IPS-18a (cell line): ENCODE measurements around the gene CSDE1.
"Not testable (repeated sequence)": the region's sequence is repeated elsewhere in the genome, so short reads cannot be mapped to it uniquely, and the experiment has no call there.

Source experiments
- H3K27ac ChIP-seq: one replicate; pipeline ENCODE4 v1.5.1; 2013; ENCODE audit warnings: low read length
- H3K27me3 ChIP-seq: one replicate; pipeline ENCODE4 v1.6.1; 2013; ENCODE audit warnings: mild to moderate bottlenecking, low read length; ENCODE audit not compliant: control insufficient read depth, insufficient read depth
- H3K36me3 ChIP-seq: one replicate; pipeline ENCODE4 v1.6.1; 2013; ENCODE audit warnings: low read depth, low read length; ENCODE audit not compliant: control insufficient read depth
- H3K4me1 ChIP-seq: one replicate; pipeline ENCODE4 v1.6.1; 2013; ENCODE audit warnings: low read depth, low read length; ENCODE audit not compliant: control insufficient read depth
- H3K4me3 ChIP-seq: one replicate; pipeline ENCODE4 v1.5.1; 2013; ENCODE audit warnings: low read length
- H3K9ac ChIP-seq: one replicate; pipeline ENCODE4 v1.6.1; 2013; ENCODE audit warnings: mild to moderate bottlenecking, low read length, moderate library complexity
- H3K9me3 ChIP-seq: one replicate; pipeline ENCODE4 v1.6.1; 2013; ENCODE audit warnings: low read depth, low read length; ENCODE audit not compliant: control insufficient read depth

The CSDE1 gene

DNA sequence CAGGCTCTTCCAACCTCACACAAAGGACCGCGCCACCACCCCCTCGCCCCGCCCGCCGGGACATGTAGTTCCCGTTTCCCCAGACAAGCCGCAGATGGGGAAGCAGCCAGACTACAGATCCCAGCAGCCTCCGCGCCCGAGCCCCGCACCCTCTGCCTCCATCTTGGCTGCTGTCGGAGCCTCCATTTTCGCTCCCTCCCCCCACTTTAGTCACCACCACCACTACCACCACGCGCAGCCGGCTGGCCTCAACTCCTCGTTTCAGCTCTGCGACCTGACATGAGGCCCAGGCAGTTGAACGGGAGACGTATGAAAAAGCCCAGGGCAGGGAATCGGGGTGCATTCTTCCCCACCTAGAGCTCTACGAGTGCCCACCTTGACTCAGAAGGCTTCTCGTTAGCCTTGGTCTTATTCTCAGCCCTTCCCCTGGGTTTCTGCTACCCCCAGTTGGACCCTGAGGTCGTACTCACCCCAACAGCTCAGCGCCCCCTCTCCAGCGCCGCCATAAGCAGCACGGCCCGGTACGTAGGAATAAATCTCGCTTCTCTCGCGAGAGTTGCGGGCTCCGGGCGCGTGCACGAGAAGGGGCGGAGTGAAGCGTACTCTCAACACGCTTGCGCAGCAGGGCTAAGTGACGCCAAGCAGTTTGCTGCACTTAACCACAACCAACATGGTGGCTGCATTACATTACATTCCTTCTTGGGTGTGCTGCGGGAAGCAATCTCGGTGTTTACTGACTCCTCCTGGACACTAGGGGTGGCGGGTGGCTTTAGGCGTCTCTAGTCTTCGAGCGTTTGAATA lies at the start of gene CSDE1:
Gene CSDE1 (minus strand): TSS at position 530 of the 801 bp plus-strand sequence. CDS start 18,094 bp downstream, outside the sequence.
- no peaks in the 10 kb centered on the region for H3K9me3 ChIP-seq
- peak within 1 kb of the TSS; percentile 100 for H3K27ac ChIP-seq
- no peaks in the 10 kb centered on the region for H3K27me3 ChIP-seq
- peak within 1 kb of the TSS; percentile 100 for H3K4me3 ChIP-seq
- H3K9ac ChIP-seq, result peak within 1 kb of the TSS; percentile 100
- peaks cover 19% of the 10 kb centered on the region for H3K36me3 ChIP-seq
- peaks cover 31% of the 10 kb centered on the region for H3K4me1 ChIP-seq

DNA sequence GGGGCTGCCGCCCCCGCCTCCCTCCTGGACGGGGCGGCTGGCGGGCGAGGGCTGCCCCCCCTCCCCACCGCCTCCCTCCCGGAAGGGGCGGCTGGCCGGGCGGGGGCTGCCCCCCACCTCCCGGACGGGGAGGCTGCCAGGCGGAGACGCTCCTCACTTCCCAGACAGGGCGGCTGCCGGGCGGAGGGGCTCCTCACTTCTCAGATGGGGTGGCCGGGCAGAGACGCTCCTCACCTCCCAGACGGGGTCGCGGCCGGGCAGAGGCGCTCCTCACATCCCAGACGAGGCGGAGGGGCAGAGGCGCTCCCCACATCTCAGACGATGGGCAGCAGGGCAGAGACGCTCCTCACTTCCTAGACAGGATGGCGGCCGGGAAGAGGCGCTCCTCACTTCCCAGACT lies 46.7 kb upstream of the CSDE1 start:
- H3K4me1 ChIP-seq, H3K27ac ChIP-seq, H3K9me3 ChIP-seq, H3K4me3 ChIP-seq, H3K36me3 ChIP-seq, H3K9ac ChIP-seq, H3K27me3 ChIP-seq: not testable (repeated sequence)

GRCh38 chr1:114803001-114803400 lies 45.2 kb upstream of the CSDE1 start:
- H3K27ac ChIP-seq, result no peak overlapping the region
- no peaks in the 10 kb centered on the region for H3K36me3 ChIP-seq
- no peaks in the 10 kb centered on the region for H3K4me1 ChIP-seq
- no peak overlapping the region for H3K9ac ChIP-seq
- H3K4me3 ChIP-seq, result no peak overlapping the region
- H3K27me3 ChIP-seq, result no peaks in the 10 kb centered on the region
- H3K9me3 ChIP-seq, result no peaks in the 10 kb centered on the region

- Histone ChIP-seq H3K4me3 (no peak overlapping the region), H3K9me3 (no peaks in the 10 kb centered on the region), H3K27me3 (no peaks in the 10 kb centered on the region)
Measured at GRCh38 chr1:114794038-114794437, 36.3 kb upstream of the CSDE1 start.

DNA sequence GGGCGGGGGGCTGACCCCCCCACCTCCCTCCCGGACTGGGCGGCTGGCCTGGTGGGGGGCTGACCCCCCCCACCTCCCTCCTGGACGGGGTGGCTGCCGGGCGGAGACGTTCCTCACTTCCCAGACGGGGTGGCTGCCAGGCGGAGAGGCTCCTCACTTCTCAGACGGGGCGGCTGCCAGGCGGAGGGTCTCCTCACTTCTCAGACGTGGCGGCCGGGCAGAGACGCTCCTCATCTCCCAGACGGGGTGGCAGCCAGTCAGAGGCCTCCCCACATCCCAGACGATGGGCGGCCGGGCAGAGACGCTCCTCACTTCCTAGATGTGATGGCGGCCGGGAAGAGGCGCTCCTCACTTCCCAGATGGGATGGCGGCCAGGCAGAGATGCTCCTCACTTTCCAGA lies 32.8 kb upstream of the CSDE1 start:
- H3K4me1 ChIP-seq, H3K36me3 ChIP-seq, H3K27ac ChIP-seq, H3K9me3 ChIP-seq, H3K27me3 ChIP-seq, H3K9ac ChIP-seq, H3K4me3 ChIP-seq: not testable (repeated sequence)

More at GRCh38 chr1:114794038-114794437, 36.3 kb upstream of the CSDE1 start:
- no peaks in the 10 kb centered on the region for H3K4me1 ChIP-seq
- no peaks in the 10 kb centered on the region for H3K36me3 ChIP-seq
- H3K27ac ChIP-seq, result no peak overlapping the region
- H3K9ac ChIP-seq, result no peak overlapping the region

- H3K4me3 ChIP-seq, H3K36me3 ChIP-seq, H3K9ac ChIP-seq, H3K4me1 ChIP-seq, H3K27ac ChIP-seq, H3K9me3 ChIP-seq: not testable (repeated sequence)
- H3K27me3 ChIP-seq, result peaks cover 20% of the 10 kb centered on the region
Measured at GRCh38 chr1:114786440-114786839, 28.7 kb upstream of the CSDE1 start.

DNA sequence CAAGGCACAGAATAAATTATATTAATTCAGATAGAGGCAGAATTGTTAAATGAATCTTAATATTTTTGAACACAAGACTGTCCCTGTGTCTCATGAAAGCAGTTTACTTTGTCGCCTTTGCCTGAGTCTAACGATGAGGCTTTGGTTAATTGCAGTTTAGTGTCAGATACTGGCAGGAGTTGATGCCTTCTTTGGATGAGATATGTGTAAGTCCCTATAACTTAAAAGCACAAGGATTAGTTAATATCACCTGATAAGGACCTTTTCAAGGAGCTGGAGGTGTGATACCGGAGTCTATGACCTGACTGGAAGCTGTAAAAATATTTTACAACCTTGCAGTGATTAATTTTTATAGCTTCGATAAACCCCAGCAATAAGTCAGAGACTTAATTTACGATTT lies 24.7 kb upstream of the CSDE1 start:
- Histone ChIP-seq H3K9ac (no peak overlapping the region), H3K4me3 (no peak overlapping the region), H3K27me3 (peaks cover 23% of the 10 kb centered on the region), H3K4me1 (no peaks in the 10 kb centered on the region), H3K27ac (no peak overlapping the region), H3K9me3 (no peaks in the 10 kb centered on the region), H3K36me3 (peaks cover 16% of the 10 kb centered on the region)

- peak within 1 kb of the TSS; percentile 87 for H3K4me3 ChIP-seq
- peaks cover 23% of the 10 kb centered on the region for H3K27me3 ChIP-seq
- H3K4me1 ChIP-seq, result no peaks in the 10 kb centered on the region
- H3K9ac ChIP-seq, result peak within 1 kb of the TSS; percentile 72
- H3K27ac ChIP-seq, result no peak within 1 kb of the TSS
- peaks cover 23% of the 10 kb centered on the region for H3K36me3 ChIP-seq
- H3K9me3 ChIP-seq, result no peaks in the 10 kb centered on the region
Measured at GRCh38 chr1:114780344-114781226, 22.8 kb upstream of the CSDE1 start, which contains the start of gene SIKE1. Gene SIKE1, minus strand, starts transcription at chr1:114780685. Its CDS starts 78 bp downstream, at chr1:114780607.

GRCh38 chr1:114779722-114780121 lies 21.9 kb upstream of the CSDE1 start:
- Histone ChIP-seq H3K27ac (no peak overlapping the region), H3K27me3 (peaks cover 23% of the 10 kb centered on the region), H3K9me3 (no peaks in the 10 kb centered on the region), H3K4me3 (peak overlapping the region; percentile 87), H3K4me1 (no peaks in the 10 kb centered on the region), H3K9ac (peak overlapping the region; percentile 72), H3K36me3 (peaks cover 25% of the 10 kb centered on the region)

DNA sequence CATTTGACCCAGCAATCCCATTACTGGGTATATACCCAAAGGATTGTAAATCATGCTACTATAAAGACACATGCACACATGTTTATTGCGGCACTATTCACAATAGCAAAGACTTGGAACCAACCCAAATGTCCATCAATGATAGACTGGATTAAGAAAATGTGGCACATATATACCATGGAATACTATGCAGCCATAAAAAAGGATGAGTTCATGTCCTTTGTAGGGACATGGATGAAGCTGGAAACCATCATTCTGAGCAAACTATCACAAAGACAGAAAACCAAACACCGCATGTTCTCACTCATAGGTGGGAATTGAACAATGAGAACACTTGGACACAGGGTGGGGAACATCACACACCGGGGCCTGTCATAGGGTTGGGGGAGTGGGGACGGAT lies 18.9 kb upstream of the CSDE1 start:
- not testable (repeated sequence) for H3K27me3 ChIP-seq, H3K9me3 ChIP-seq, H3K4me3 ChIP-seq, H3K4me1 ChIP-seq, H3K27ac ChIP-seq, H3K9ac ChIP-seq
- H3K36me3 ChIP-seq, result peaks cover 44% of the 10 kb centered on the region

GRCh38 chr1:114771992-114772391 lies 14.2 kb upstream of the CSDE1 start:
- H3K9ac ChIP-seq, result no peak overlapping the region
- H3K36me3 ChIP-seq, result peaks cover 25% of the 10 kb centered on the region
- H3K9me3 ChIP-seq, result no peaks in the 10 kb centered on the region
- H3K27ac ChIP-seq, result no peak overlapping the region
- no peak overlapping the region for H3K4me3 ChIP-seq
- no peaks in the 10 kb centered on the region for H3K27me3 ChIP-seq
- H3K4me1 ChIP-seq, result no peaks in the 10 kb centered on the region
